Raji (cell line): Measurements from ENCODE around the gene PCBP1.

Source experiments
- POLR2A ChIP-seq: IDR thresholded peaks from 2 replicates; pipeline ENCODE4 v1.6.1; 2011; ENCODE audit warnings: low read depth, low read length, control low read depth; ENCODE audit not compliant: insufficient read depth

Gene PCBP1

GRCh38 chr2:70133127-70133452 lies 45.8 kb downstream of the PCBP1 start:
- TF ChIP-seq POLR2A, result no peak

GRCh38 chr2:70133491-70134322 lies 46.4 kb downstream of the PCBP1 start:
- TF ChIP-seq POLR2A, result peak; percentile 37; the same call in 1 of the 2 replicates
